Calu3 (cell line): Measurements from ENCODE around the gene OXSR1. TPM values are rescaled to one million over a fixed set of nuclear protein-coding genes. Genes with fewer than 3 reads are reported as not detected.

Experiments
- BruUV-seq: library from RNA; stranded (reverse); fragments of 400-500 nt; replicated peaks from 2 replicates; lab custom pipeline; 2021; lab: Mats Ljungman, UMichigan
- CTCF ChIA-PET: fragments of 300-600 bp; sonication (Branson Sonifier 250); formaldehyde crosslinking; loops from one replicate; lab custom pipeline; 2022; ENCODE audit warnings: antibody characterized with exemption; lab: Charles Lee
- DNase-seq: peaks from one replicate; pipeline ENCODE4 v3.0.0; 2022
- H3K27ac Mint-ChIP-seq: one replicate; pipeline ENCODE4 v1.8.0; 2022; ENCODE audit warnings: mixed read lengths; ENCODE audit not compliant: unreplicated experiment
- H3K27me3 Mint-ChIP-seq: one replicate; pipeline ENCODE4 v1.8.0; 2022; ENCODE audit warnings: mixed read lengths; ENCODE audit not compliant: unreplicated experiment
- H3K36me3 Mint-ChIP-seq: one replicate; pipeline ENCODE4 v1.8.0; 2022; ENCODE audit warnings: mild to moderate bottlenecking, moderate library complexity, mixed read lengths; ENCODE audit not compliant: insufficient read depth, unreplicated experiment
- H3K4me1 Mint-ChIP-seq: one replicate; pipeline ENCODE4 v1.8.0; 2022; ENCODE audit warnings: mild to moderate bottlenecking, low read depth, mixed read lengths; ENCODE audit not compliant: unreplicated experiment
- H3K4me3 Mint-ChIP-seq: one replicate; pipeline ENCODE4 v1.8.0; 2022; ENCODE audit warnings: mild to moderate bottlenecking, low read depth, moderate library complexity, mixed read lengths; ENCODE audit not compliant: unreplicated experiment
- H3K9me3 Mint-ChIP-seq: one replicate; pipeline ENCODE4 v1.8.0; 2022; ENCODE audit warnings: low read depth, mixed read lengths; ENCODE audit not compliant: unreplicated experiment
- CTCF ChIP-seq: fragments of 200-600 bp; IDR thresholded peaks from one replicate; pipeline ENCODE4 v1.8.0; 2022; ENCODE audit warnings: antibody characterized with exemption; ENCODE audit not compliant: unreplicated experiment
- intact Hi-C: fragments of 100-400 bp; cut with micrococcal nuclease; formaldehyde crosslinking; loops from one replicate; pipeline ENCODE4 v1.10.0; 2022; ENCODE audit not compliant: unreplicated experiment
- total RNA-seq: library from RNA; stranded (reverse); gene quantifications from 2 replicates; pipeline ENCODE4 v1.2.3, GENCODE V29; 2022

Gene OXSR1
- total RNA-seq, 1 experiment from 2014 or later = 50.4 TPM

DNA sequence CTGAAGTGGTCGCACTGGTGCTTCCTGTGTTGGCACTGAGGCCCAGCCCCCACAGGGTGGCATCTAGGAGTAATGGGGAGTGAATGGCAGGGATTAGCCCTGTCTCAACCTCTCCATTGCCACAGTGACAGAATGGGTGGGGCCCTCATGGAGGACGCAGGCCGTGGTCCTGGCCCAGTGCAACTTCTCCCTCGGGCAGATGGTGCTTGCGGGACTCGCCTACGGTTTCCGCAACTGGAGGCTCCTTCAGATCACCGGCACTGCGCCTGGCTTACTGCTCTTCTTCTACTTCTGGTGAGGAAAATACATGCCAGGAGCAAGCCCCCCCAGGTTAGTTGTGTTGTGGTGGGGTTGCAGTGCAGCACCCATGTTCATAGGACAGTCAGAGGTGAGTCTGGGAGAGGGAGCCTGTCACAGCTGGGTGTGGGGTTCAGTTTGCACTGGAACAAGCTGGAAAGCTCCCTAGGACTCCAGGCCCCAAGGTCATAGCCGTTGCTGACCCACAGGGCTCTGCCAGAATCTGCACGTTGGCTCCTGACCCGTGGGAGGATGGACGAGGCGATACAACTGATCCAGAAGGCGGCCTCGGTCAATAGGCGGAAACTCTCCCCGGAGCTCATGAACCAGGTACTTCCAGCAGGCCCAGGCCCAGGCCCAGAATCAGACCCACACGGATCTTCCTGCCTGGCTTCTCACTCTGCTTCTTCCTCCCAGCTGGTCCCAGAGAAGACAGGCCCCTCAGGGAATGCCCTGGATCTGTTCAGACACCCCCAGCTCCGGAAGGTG lies 109.7 kb downstream of the OXSR1 start:
- intact Hi-C loops = no loop called here
- Mint-ChIP-seq H3K27ac (no peak overlapping the region), H3K9me3 (no peaks in the 10 kb centered on the region), H3K36me3 (peaks cover 6% of the 10 kb centered on the region), H3K4me3 (no peak overlapping the region), H3K4me1 (no peaks in the 10 kb centered on the region), H3K27me3 (no peaks in the 10 kb centered on the region)
- no TSS peak for BruUV-seq
- CTCF ChIA-PET = no interaction called here
- DNase-seq = no peak
- no peak for TF ChIP-seq CTCF

GRCh38 chr3:38275658-38276057 lies 110.3 kb downstream of the OXSR1 start:
- H3K27ac Mint-ChIP-seq = no peak overlapping the region
- H3K27me3 Mint-ChIP-seq = no peaks in the 10 kb centered on the region
- no peak for DNase-seq
- H3K4me3 Mint-ChIP-seq = no peak overlapping the region
- H3K36me3 Mint-ChIP-seq = peaks cover 6% of the 10 kb centered on the region
- H3K4me1 Mint-ChIP-seq = no peaks in the 10 kb centered on the region
- no peak for TF ChIP-seq CTCF
- no TSS peak for BruUV-seq
- H3K9me3 Mint-ChIP-seq = no peaks in the 10 kb centered on the region
- intact Hi-C loops = no loop called here
- CTCF ChIA-PET = no interaction called here

DNA sequence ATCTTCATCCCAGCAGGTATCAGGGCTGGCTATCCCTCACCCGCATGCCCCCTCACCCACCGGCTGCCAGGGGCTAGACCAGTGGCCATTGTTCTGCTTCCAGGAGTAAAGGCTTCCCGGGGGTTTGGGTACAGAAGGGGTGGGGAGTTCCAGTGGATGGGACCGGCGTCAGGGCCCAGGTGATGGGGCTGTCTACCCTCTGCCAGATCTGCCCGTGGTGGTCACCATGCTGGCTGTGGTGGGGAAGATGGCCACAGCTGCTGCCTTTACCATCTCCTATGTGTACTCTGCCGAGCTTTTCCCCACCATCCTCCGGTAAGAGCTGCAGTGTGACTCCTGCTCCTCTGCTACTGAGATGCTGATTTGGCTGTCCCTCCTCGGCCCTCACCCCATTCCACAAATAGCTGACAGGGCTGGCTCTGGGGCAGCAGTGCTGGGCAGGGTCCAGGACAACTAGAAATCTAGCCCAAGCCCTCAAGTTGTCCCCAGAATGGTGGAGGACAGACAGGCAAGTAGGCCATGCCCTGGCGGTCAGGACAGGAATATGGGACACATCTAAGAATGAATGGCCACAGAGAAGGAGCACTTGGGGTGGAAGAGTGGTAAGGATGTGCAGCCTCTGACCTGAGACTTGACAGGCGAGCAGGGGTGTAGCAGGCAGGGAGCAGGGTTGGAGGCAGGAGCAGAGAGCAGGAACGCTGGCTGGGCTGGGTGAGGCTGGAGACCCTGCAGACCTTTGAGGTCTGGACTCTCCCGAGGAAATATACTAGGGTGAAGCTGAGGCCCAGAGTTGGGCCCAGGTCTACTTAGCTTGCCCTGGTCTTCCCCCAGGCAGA lies 111.0 kb downstream of the OXSR1 start:
- CTCF ChIA-PET = no interaction called here
- H3K36me3 Mint-ChIP-seq = peaks cover 6% of the 10 kb centered on the region
- H3K4me3 Mint-ChIP-seq = no peak overlapping the region
- no peak for DNase-seq
- no peaks in the 10 kb centered on the region for H3K4me1 Mint-ChIP-seq
- H3K9me3 Mint-ChIP-seq = no peaks in the 10 kb centered on the region
- H3K27me3 Mint-ChIP-seq = no peaks in the 10 kb centered on the region
- TF ChIP-seq CTCF = no peak
- no TSS peak for BruUV-seq
- no peak overlapping the region for H3K27ac Mint-ChIP-seq
- intact Hi-C loops = no loop called here

DNA sequence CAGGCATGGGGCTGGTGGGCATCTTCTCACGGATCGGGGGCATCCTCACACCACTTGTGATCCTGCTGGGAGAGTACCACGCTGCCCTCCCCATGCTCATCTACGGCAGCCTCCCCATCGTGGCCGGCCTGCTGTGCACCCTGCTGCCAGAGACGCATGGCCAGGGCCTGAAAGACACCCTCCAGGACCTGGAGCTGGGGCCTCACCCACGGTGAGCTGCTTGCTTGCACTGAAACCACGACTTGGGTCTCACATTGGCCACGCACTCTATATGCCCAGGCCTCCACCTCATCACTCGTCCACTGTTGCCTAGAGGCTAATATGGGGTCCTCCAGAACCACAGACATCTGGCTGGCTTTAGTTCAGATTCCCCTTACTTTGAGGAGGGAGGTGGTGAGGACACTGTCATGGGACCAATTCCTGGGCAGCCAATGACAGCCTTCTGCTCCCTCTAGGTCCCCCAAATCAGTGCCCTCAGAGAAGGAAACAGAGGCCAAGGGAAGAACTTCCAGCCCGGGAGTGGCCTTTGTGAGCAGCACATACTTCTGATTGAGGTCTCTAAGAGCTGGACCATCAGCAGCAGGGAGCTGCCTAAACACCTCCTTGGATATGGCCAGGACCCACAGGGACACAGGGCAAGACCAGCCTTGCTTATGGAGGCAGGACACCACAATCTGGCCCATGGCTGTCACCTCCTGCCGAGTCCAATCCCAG lies 111.7 kb downstream of the OXSR1 start:
- Mint-ChIP-seq H3K4me1 (no peaks in the 10 kb centered on the region), H3K4me3 (no peak overlapping the region), H3K27me3 (no peaks in the 10 kb centered on the region), H3K9me3 (no peaks in the 10 kb centered on the region), H3K36me3 (peaks cover 6% of the 10 kb centered on the region), H3K27ac (no peak overlapping the region)
- CTCF ChIA-PET = no interaction called here
- BruUV-seq = no TSS peak
- TF ChIP-seq CTCF = no peak
- no peak for DNase-seq
- intact Hi-C loops = no loop called here
